SK-N-SH (cell line): ENCODE data around the gene MAP4K1.

ENCODE experiments used
- CHD2 ChIP-seq: fragments of 150-350 bp; IDR thresholded peaks from 2 replicates; pipeline ENCODE4 v1.6.1; 2018; ENCODE audit warnings: low read length; ENCODE audit not compliant: partially characterized antibody
- CTCF ChIP-seq: fragments of 200-600 bp; sonication (generic); IDR thresholded peaks from 2 replicates; pipeline ENCODE4 v1.6.1; 2017; ENCODE audit warnings: antibody characterized with exemption, mild to moderate bottlenecking, moderate library complexity
- MAX ChIP-seq: IDR thresholded peaks from 2 replicates; pipeline ENCODE4 v1.4.0; 2012; ENCODE audit warnings: low read depth
- RAD21 ChIP-seq: IDR thresholded peaks from 2 replicates; pipeline ENCODE4 v1.6.1; 2012; ENCODE audit warnings: mild to moderate bottlenecking, low read length
- REST ChIP-seq: IDR thresholded peaks from 2 replicates; pipeline ENCODE4 v1.6.1; 2012; ENCODE audit warnings: mild to moderate bottlenecking, low read depth, low read length, moderate library complexity
- SMC3 ChIP-seq: IDR thresholded peaks from 2 replicates; pipeline ENCODE4 v1.6.1; 2012; ENCODE audit warnings: low read depth, low read length, improper control_type of control experiment
- TAF1 ChIP-seq: IDR thresholded peaks from 2 replicates; pipeline ENCODE4 v1.6.1; 2012; ENCODE audit warnings: low read depth, mild to moderate bottlenecking, low read length, moderate library complexity, borderline replicate concordance
- USF2 ChIP-seq: fragments of 150-350 bp; IDR thresholded peaks from 2 replicates; pipeline ENCODE4 v1.6.1; 2017; ENCODE audit warnings: antibody characterized with exemption, low read length, low read depth, borderline replicate concordance

- TF ChIP-seq CTCF (no peak), RAD21 (no peak), TAF1 (no peak), MAX (no peak), USF2 (no peak), SMC3 (no peak), CHD2 (no peak), REST (no peak)
These were observed 35.3 kb upstream of the MAP4K1 start for GRCh38 chr19:38653028-38653571.
